Esophagus muscularis mucosa (tissue), 3 donors: ENCODE measurements around the gene HOXB9.

ENCODE experiments used
- CTCF ChIP-seq, 3 experiments: fragments of 200-600 bp in 2 of 3; fragments of 450-650 bp in 1 of 3; sonication (generic) in 2 of 3; IDR thresholded peaks; one replicate each; pipeline ENCODE4 v1.5.1; 2017 to 2019; ENCODE audit warnings: antibody characterized with exemption in 3 of 3, mild to moderate bottlenecking in 2 of 3, moderate library complexity in 1 of 3
- POLR2A ChIP-seq: fragments of 450-650 bp; IDR thresholded peaks from one replicate; pipeline ENCODE4 v1.6.1; 2017; ENCODE audit warnings: antibody characterized with exemption, moderate library complexity, mild to moderate bottlenecking, low read depth
- POLR2AphosphoS5 ChIP-seq, 2 donors: sonication (generic); formaldehyde crosslinking; IDR thresholded peaks; one replicate each; pipeline ENCODE4 v1.6.1; 2017; ENCODE audit warnings: antibody characterized with exemption in 2 of 2

- TF ChIP-seq CTCF (IDR thresholded peaks at IDR 0.05) (no peak), POLR2A (no peak), POLR2AphosphoS5 (IDR thresholded peaks at IDR 0.05) (no peak)
Observed at GRCh38 chr17:48633266-48633677, 7.1 kb upstream of the HOXB9 start.
